Osteocyte (in vitro differentiated cells): ENCODE measurements around the gene MEF2D. TPM values are rescaled to one million over a fixed set of nuclear protein-coding genes. Genes with fewer than 3 reads are reported as not detected.

ENCODE experiments used
- DNase-seq: peaks from one replicate; pipeline ENCODE4 v3.0.0; 2021; ENCODE audit warnings: mixed read lengths; ENCODE audit not compliant: unreplicated experiment; ENCODE audit errors: extremely low spot score
- H3K27ac Mint-ChIP-seq: one replicate; pipeline ENCODE4 v1.8.0; 2021; ENCODE audit warnings: mild to moderate bottlenecking, mixed read lengths; ENCODE audit not compliant: unreplicated experiment
- H3K27me3 Mint-ChIP-seq: one replicate; pipeline ENCODE4 v1.8.0; 2021; ENCODE audit warnings: mixed read lengths; ENCODE audit not compliant: unreplicated experiment
- H3K36me3 Mint-ChIP-seq: one replicate; pipeline ENCODE4 v1.8.0; 2021; ENCODE audit warnings: mixed read lengths; ENCODE audit not compliant: unreplicated experiment
- H3K4me1 Mint-ChIP-seq: one replicate; pipeline ENCODE4 v1.8.0; 2021; ENCODE audit warnings: mixed read lengths; ENCODE audit not compliant: unreplicated experiment
- H3K4me3 Mint-ChIP-seq: one replicate; pipeline ENCODE4 v1.8.0; 2021; ENCODE audit warnings: mild to moderate bottlenecking, moderate library complexity, mixed read lengths; ENCODE audit not compliant: unreplicated experiment
- H3K9me3 Mint-ChIP-seq: one replicate; pipeline ENCODE4 v1.8.0; 2021; ENCODE audit warnings: mixed read lengths; ENCODE audit not compliant: unreplicated experiment
- CTCF ChIP-seq: fragments of 200-600 bp; sonication (generic); IDR thresholded peaks from 2 replicates; pipeline ENCODE4 v1.5.0; 2021; ENCODE audit warnings: antibody characterized with exemption, mild to moderate bottlenecking, moderate library complexity
- total RNA-seq: library from RNA; stranded (reverse); gene quantifications from 2 replicates; pipeline ENCODE4 v1.2.1, GENCODE V29; 2021

The MEF2D gene
- total RNA-seq, 1 donor from 2014 or later = 45.8 TPM

- no peak for TF ChIP-seq CTCF
- peak overlapping the region; percentile 99 for H3K27ac Mint-ChIP-seq
- peaks cover 56% of the 10 kb centered on the region for H3K4me1 Mint-ChIP-seq
- no peaks in the 10 kb centered on the region for H3K36me3 Mint-ChIP-seq
- H3K4me3 Mint-ChIP-seq = peak overlapping the region; percentile 48
- DNase-seq = no peak
- no peaks in the 10 kb centered on the region for H3K27me3 Mint-ChIP-seq
- H3K9me3 Mint-ChIP-seq = no peaks in the 10 kb centered on the region
These were observed 2.5 kb upstream of the MEF2D start for GRCh38 chr1:156502894-156503697.

GRCh38 chr1:156502391-156502893 is 1.9 kb upstream of the MEF2D start:
- Mint-ChIP-seq H3K27ac (peak overlapping the region; percentile 99), H3K36me3 (no peaks in the 10 kb centered on the region), H3K4me1 (peaks cover 62% of the 10 kb centered on the region), H3K4me3 (peak overlapping the region; percentile 80), H3K27me3 (no peaks in the 10 kb centered on the region), H3K9me3 (no peaks in the 10 kb centered on the region)
- no peak for TF ChIP-seq CTCF
- DNase-seq = no peak

GRCh38 chr1:156500793-156501506 is 375 bp upstream of the MEF2D start:
- Mint-ChIP-seq H3K4me3 (peak overlapping the region; percentile 86), H3K27ac (peak overlapping the region; percentile 99), H3K9me3 (no peaks in the 10 kb centered on the region), H3K27me3 (no peaks in the 10 kb centered on the region), H3K4me1 (peaks cover 75% of the 10 kb centered on the region), H3K36me3 (peaks cover under 1% of the 10 kb centered on the region)
- DNase-seq = peak; percentile 99
- TF ChIP-seq CTCF = peak; percentile 55

- Mint-ChIP-seq H3K27ac (peak overlapping the region; percentile 88), H3K9me3 (no peaks in the 10 kb centered on the region), H3K36me3 (peaks cover 7% of the 10 kb centered on the region), H3K27me3 (no peaks in the 10 kb centered on the region), H3K4me1 (peaks cover 73% of the 10 kb centered on the region), H3K4me3 (peak overlapping the region; percentile 86)
- DNase-seq = no peak
- no peak for TF ChIP-seq CTCF
These were observed 583 bp downstream of the MEF2D start for GRCh38 chr1:156499842-156500542.
